NCI-H2107 treated with DMSO at 0.1 percent for 48 hours (cell line): ENCODE results near the gene NCAM1.
A peak's percentile ranks its signal among the peaks of the same experiment; 100 is the strongest.
"Not testable (repeated sequence)": the region's sequence is repeated elsewhere in the genome, so short reads cannot be mapped to it uniquely, and the experiment has no call there.

Source experiments
- DNase-seq: peaks from one replicate; lab custom pipeline; 2025; ENCODE audit not compliant: unreplicated experiment; lab: John Stamatoyannopoulos, UW

The NCAM1 gene

DNA sequence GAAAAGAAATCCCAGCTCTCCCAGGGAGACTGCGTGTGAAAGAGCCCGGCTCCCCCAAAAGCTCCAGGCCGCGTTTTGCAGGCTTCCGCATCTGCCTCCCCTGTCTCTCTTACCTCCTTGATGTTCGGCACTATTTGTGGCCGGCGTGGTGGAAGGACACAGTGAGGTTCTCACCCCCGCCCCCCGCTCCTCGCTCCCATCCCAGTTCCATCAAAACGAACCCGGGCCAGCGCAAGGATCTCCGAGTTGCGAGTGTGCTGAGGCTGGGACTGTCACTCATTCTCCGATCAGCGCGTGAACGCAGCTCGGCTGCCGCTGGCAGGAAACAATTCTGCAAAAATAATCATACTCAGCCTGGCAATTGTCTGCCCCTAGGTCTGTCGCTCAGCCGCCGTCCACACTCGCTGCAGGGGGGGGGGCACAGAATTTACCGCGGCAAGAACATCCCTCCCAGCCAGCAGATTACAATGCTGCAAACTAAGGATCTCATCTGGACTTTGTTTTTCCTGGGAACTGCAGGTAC is at the start of gene NCAM1:
Gene NCAM1, plus strand, starts transcription at position 275 of the 523 bp plus-strand sequence.
- peak; percentile 89 for DNase-seq

DNA sequence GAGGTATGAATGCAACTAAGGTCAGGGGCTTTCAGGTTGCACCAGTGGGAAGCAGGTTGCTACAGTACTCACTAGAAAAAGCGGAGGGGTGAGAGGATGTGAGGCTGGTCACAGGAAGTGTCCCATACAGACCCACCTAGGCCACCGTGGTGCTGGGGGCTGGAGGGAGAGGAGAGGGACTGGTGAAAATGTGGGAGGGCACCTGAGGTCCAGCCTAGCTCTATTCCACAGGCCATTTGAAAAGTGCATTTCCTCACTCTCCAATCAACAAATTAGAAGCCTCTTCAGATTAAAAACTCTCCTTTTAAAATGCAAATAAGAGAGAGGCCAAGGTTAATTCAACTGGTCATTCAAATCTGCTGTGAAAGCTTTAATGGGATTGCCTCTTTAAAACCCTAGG is 38.6 kb upstream of the NCAM1 start:
- no peak for DNase-seq

DNA sequence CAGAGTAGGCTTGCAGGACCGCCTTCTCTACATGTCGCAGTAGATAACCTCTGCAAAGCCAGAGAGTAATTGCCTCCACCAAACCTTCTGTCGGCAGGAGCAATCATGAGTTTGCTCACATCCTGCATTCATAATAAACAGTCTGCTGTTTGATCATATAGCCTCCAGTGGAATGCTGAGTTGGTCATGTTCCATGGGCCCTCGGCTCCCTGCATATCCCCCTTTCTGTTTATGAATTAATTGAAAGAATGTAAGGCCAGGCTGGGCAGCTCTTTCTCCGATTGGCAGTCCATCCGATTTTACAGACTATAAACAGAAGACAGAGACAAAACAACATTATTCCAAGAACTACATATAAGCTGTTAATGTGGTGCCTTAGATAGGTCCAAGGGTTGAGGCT is 36.4 kb upstream of the NCAM1 start:
- DNase-seq, result not testable (repeated sequence)

DNA sequence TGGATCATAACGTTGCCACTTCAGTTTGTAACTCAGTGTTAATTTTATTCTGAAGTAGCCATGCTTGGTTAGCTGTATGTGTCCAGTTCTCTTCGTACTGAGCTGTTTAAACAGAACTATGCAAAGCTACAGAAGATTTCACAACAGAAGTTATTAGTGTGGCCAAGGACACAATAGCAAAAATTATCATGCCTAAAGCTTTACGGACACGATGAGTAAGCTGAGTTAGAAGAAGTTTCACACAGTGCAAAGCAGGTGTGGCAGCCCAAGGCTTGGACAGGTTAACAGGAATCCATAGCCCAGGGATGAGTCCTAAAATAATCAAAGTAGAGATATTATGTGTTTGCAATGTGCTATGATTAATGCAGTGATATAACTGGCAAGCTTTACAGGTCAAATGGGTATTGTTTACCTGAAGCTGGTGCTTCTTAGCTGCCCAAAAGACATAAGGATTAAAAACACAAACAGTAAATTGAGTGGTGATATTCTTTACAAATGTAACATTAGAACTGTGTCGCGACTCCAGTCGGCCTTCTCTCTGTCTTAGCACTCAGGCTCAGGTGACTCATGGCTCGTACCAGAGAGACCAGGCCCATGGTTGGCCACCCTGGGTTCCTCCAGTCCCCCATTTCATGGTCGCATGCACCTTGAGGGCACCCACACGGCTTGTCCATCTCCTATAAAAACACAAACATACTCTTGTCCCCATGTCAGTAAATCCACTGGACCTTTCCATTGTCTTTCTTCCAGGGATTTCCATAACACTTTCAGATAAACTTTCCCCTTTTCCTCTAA is 35.5 kb upstream of the NCAM1 start:
- no peak for DNase-seq

DNA sequence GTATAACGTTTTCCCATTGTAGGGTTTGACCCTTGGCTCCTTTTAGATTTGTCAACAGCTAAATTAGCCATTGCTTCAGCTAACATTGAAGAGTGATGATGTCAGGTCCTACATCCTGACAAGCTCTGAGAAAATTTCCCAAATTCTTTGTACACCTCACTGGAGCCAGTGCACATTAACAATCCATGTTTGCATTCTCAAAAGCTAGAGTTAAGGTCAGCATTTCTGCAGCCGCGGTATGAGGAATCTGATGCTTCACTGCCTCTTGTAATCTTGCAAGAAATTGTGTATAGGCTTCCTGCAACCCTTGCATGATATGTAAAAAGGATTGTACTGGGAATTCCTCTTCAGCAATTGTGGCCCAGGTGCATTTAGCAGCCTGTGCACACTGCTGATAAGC is 33.1 kb upstream of the NCAM1 start:
- no peak for DNase-seq

DNA sequence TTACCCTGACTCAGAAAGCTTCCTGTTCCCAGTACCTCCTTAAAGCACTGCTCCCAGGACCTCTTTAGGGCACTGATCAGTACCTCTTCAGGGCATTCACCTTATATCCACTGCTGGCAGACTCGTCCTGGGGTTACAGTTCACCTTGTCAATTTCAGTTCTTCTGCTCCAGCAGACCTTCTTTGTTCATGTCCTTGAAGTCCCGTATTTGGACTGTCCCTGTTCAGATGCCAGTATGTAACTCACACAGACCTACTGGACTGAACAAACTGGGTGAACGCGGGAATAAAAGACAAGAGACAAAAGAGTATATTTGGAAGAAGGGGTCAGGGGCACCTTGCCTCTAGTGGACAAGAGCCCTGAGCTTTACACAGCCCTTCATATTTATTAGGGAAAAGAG is 31.8 kb upstream of the NCAM1 start:
- DNase-seq, result no peak

DNA sequence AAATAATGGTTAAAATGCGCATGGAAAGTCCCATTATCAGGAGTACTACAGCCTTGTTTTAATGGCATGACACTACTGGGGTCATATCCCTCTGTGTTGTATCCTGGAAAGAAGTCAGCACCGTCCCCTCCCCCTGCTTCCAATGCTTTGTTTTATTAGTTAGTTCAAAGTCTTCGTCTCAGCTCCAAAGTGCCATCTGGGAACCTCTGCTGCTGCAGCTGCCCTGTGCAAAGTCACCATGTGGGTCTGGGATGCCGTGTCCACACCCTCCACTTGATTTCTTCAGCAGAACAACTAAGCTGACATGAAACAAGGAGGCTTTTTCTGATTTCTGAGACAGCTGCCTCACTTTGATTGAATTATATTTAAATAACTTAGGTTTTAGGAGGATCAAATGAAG is 29.5 kb upstream of the NCAM1 start:
- no peak for DNase-seq

DNA sequence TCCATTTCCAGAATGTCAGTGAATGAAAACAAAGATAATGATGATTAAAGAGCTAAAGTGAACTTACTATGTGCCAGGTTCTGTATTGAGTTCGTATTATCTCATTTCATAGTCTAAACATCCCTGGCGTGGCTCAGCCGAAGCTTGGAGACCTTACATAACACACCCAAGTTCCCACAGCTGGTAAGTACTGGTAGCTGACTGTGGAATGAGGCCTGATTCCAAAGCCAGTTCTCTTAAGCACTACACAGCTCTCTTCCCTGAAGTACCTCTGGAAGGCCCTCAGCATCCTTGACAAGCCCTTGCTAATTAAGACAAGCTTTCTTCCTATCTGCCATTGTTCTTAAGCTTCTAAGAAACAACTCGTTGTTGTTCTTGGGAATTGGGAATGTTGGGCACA is 28.6 kb upstream of the NCAM1 start:
- DNase-seq, result no peak

DNA sequence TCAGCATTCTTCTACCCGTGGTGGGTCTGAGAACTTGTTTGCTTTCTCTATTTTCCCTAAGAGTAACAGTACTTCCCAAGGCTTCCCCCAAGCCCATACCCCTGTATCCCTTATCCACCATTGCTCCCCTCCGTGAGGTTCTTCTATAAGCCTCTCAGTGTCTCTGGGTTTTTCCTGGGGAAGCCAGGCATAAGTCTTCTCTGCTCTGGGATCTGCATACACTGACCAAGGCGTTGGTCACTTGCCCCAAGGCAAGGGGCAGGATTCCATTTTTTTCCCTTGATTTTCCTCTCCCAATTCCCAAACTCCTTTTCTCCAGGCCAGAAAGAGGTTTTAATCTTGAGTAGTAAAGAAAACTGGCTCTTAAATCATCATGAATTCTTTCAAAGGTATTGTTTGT is 27.2 kb upstream of the NCAM1 start:
- DNase-seq, result no peak

DNA sequence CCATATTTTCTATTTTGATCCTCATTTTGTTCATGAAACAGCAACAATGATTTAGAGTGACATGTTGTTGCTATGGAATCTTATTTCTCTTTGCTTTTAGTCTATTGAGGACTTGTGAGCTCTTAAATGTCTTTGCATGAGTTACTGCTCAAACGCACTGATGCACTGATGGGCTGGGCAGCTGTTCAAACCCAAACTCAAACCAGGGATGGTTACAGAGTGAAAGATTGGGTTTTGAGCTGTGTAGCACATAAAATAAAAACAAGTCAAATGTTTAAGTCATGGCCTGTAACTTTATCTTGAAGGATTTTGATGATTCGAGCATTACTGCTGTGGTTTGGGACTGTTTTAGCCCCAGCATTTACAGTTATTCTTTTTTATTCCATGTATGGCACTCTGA is 20.1 kb upstream of the NCAM1 start:
- DNase-seq, result no peak

DNA sequence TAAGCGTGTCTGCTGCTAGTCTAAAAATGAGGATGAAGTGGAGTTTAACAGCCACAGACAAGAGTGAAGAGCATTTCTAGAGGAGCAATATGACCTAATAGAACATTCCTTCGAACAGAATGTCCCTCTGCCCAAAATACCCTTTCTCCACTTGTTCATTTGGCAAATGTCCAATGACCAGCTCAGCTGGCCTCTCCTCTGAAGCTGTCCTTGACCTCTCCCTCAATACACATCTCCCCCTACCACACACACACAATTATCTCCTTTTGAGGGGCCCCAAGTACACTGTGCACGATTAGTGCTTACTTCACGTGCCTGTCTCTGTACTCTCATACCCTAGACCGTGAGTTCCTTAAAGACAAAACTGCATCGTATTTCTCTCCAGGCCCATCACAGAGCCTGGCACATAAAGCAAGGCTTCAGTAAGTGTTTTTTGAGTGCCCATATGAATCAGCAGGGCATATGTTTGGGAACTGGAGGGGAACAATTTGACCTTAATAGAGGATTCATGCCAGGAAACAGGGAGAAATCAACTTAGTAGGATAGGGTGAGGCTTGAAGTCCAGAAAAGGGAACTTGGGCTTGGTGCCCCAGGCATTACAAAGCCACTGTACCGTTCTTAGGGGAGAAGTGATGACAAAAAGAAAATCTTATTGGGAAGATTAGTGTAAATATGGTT is 18.1 kb upstream of the NCAM1 start:
- no peak for DNase-seq

DNA sequence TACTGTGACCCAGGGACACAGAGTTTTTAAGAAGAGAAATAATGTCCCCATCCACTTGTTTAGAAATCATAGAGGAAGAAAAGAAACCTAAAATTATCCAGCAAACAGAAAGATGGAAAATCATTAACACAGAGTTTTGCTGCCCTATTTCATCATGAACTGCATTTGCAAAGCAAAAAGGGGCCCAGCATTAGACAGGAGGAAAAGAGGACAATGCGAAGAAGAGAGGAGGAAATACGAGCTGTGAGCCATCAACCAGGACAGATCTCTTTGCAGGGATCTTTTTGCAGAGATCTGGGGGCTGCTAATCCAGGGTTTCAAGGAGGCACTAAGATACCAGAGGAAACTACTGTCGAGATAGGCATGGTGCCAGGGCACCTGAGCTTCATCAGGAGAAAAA is 14.4 kb upstream of the NCAM1 start:
- DNase-seq, result no peak

DNA sequence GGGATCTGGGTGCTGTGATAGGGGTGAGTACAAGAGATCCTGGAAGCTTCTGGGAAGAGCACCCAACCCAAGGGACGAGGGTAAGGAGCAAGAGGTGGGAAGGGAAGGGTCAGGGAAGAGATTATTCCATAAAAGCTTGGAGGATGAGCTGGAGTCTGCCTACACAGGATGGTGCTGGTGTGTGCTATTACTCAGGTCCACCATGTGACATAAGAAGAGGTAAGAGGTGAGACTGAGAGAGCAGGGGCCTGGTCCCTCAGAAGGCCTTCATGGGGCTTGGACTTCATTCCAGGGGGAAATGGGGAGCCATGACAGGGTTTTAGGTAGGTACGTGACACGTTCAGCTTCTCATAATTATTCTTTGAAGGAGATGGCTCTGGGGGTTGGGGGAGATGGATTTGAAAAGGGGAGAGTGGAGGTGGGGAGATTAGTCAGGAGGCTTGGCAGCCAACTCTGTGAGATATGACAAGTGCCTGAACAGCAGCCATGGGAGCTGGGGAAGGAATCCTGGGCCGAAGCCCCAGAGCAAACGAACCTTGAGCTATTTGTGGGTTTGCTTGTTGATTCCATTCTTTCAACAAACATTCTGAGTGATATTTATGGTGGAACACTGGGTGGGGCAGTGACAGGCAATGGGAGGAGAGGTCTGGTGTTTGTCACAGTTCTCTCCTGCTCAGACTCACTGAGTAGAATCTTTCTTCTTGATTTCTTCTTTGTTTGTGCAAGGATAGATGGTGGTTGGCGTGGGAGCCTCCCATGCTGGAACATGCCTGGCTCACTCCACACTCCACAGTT is 11.2 kb upstream of the NCAM1 start:
- no peak for DNase-seq

DNA sequence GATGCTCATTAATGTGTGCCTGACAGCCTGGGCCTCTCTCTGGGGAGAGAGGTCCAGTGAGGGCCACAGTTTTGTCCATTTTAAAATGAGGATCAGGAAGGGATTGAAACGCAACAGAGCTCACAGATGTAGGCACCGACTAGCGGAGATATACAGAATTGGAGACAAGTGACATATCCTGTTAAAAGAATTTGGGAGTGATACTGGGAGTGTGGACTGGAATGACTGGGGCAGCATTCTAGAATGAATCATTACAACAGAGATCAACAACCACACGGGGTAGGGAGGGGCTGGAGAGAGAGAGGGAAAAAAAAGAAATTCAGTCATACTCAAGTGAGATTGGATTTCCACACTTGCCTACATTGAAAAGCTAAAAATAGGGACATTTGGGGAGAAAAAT is 2.5 kb upstream of the NCAM1 start:
- no peak for DNase-seq

DNA sequence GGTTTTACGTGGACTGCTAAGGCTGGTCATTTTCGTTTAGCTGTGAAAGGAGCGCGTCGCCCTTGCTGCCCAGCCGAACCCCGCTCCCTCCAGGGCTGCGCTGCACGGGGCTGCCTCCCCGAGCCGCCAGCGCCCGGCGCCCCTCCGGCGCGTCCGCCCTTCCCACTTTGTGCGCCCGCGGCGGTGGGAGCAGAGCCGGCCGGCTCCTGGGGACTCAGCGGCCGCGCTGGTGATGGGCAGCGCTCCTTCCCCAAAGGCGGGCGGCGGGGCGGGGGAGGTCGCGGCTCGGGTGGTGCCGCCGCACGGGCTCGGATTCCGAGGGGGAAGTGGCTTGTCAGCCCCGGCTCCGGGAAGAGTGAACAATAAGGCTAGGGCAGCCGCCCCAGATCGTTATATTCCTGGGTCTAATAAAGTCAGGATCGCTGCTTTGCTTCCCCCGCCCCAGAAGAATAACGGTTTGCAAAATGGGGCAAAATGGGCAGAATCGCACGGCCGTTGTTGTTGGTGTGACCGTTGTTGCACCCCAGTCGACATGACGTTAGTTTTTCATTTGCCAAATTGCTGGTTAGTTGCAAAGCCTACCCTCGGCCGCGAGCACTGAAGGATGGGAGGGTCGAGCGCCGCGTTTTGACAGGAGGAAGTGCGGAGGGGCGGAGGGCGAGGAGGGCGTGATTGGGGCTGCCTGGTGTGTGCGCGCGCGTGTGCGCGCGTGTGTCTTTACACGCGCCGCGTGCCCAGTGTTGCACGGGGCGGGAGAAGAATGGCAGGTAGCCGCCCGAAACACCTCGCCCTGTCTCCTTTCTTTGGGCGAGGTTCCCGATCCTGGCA is 745 bp downstream of the NCAM1 start:
- peak; percentile 40 for DNase-seq

DNA sequence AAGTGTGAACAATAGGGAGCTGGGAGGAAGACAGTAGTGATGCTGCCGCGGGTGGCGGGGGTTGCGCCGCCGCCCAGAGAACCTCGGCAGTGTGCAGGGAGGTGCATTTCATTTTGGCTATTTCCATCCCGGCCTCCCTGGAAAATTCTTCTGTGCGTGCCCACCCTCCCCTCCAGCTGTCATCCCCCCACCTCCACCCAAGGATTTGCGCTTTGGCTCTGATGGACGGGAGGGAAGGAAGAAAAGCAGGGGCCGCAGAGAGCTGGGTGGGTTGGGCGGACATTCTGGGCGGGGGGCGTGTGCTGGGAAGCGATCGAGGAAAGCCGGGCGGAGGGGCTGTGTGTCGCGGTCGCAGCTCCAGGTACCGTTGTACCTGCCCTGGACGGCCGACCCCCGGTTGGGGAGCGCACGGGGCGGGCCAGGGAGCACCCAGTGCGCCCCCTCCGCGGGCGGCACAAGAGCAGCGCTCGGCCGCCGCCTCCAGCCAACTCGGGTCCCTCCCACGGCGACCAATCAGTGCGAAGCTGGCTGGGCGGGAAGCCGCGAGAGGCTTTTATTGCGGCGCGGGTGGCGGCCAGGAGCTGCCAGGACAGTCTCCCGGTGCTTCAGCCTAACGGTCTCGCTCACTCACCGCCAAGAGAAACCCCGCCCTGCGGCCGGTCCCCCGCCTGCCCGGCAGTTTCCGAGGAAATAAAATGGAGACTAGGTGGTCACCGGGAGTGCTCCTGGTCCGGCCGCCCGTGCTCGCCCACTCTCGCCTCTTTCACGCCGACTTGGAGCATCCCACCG is 1.6 kb downstream of the NCAM1 start:
- DNase-seq, result peak; percentile 35

DNA sequence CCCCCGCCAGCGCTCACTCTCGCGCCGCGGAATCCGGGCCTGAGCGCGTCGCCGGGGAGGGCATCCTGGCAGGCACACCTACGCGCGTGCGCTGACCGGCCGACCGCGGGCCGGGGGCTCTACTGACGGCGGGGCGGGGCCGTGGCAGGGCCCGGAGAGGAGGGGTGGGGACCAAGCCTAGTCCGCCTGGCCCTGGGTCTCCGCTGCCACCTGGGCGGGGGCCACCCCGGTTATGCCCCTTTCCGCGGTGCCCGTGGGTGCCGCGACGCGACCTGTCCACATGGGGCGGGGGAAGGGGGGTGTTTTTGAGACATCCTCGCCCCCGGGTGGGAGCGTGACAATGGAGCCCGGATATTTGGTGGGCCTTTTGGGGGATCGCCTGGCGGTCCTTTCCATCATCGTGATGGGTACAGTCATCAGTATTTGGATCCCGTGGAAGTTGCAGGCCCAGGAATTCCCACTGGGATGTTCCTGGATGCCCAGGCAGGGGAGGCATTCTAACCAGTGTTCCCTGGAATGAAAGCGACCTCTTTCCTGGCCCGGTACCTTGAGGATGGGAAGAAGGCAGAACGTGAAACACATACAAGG is 2.2 kb downstream of the NCAM1 start:
- DNase-seq, result no peak

DNA sequence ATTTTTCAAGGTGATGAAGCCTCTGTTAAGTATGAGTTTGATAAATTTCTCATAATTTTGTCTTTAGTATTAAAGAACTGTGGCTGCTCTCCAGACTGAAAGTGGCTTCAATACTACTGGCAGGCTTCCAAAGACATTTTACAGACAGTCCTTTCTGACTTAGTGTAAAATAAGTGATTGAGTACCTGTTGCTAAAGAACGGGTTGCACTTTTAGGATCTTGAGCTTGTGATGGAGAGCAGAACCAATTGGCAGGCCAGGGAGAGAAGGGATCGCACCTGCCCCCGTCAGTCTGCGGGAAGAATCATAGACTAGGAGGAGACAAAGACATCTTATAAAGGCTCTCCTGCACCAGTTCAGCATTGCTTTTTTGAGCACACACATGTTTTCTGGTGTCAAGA is 4.4 kb downstream of the NCAM1 start:
- peak; percentile 76 for DNase-seq

DNA sequence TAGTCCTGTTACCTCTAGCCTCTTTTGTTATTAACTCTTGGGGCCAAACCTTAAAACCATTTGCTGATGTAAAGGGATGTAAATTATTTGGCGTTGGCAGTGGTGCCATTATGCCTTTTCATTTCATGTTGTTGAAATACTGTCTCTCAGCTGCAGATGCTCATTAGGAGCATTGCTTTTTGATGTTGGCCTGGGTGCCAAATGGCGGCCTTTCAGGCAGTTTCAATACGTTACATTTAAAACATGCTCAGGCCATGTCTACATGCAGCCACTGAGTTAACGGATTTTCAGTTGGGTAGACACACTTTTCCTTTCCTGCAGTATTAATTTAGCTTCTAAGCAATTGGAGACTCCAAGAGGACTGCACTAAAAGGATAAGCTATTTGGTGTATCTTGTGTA is 5.3 kb downstream of the NCAM1 start:
- DNase-seq, result no peak

DNA sequence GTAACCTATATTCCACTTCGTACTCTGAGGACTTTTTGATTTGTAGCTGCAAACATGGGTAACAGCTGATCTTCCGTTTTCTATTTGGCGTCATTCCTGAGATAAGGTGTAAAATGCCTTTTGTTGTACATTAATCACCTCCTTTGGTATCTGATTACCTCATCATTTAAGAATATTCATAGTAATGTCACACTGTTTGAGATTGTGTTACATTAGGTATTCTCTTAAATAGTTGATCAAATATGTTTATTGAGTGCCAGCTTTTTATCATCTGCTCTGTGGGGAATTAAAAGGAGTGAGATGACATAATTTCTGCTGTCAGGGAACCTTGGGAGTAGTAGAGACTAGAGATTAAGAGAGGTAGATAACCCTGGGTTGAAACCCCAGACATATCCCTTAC is 5.9 kb downstream of the NCAM1 start:
- DNase-seq, result no peak
